ENCODE data around the gene ATP8B4. TPM values are rescaled to one million over a fixed set of nuclear protein-coding genes. Genes with fewer than 3 reads are reported as not detected.
A peak's percentile ranks its signal among the peaks of the same experiment; 100 is the strongest.

Gene ATP8B4
- polyA plus RNA-seq, 1 of the 3 experiments (the other 2 are of a cell fraction), result 0.03 TPM

DNA sequence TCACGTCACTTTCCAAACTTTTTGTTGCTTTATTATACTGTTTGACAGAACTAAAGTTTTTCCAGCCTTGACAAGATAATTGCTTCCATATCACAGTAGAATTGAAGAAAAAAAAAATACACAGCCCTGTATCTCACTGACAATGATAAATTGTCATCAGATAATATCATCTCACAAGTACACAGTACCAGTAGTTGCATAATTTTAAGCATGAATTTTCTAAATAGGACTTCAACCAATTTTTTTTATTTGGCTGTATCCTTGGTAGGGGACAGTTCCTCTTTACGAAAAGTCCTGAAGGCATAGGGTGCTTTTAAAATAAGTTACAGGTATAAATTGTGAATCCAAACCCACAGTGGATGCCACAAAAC lies 230.7 kb downstream of the ATP8B4 start:
- POLR2A ChIA-PET, result interaction anchor here (1.0 kb wide), 1 partner anchor 115 kb away, joined by 3 read pairs; no protein-coding TSS in a partner anchor
- Histone ChIP-seq H3K9me2 (no peaks in the 10 kb centered on the region), H3K27ac (ENCODE audit: low read depth in 2 of 2, low read length in 1 of 2) (peak overlapping the region in 1 of 2 experiments; percentile 83; a peak in 2 of 4 replicates), H3K79me2 (ENCODE audit: insufficient read depth) (no peaks in the 10 kb centered on the region), H3K36me3 (replicated peaks in 1 of 2; ENCODE audit: control insufficient read depth in 1 of 2, insufficient read depth in 2 of 2, low read length in 1 of 2) (no peaks in the 10 kb centered on the region), H3K9me3 (no peaks in the 10 kb centered on the region), H3K4me1 (ENCODE audit: control insufficient read depth in 1 of 2, insufficient read depth in 2 of 2, low read depth in 1 of 2, low read length in 1 of 2) (peaks cover 0 to 15% of the 10 kb centered on the region in 2 experiments; a peak in 2 of 4 replicates), H3K4me3 (ENCODE audit: low read depth in 2 of 2, low read length in 1 of 2) (no peak overlapping the region), H3K27me3 (ENCODE audit: insufficient read depth) (no peaks in the 10 kb centered on the region), H2AFZ (ENCODE audit: low read depth) (no peak overlapping the region), H3K4me2 (no peak overlapping the region), H3K9ac (no peak overlapping the region), H4K20me1 (ENCODE audit: insufficient read depth) (no peaks in the 10 kb centered on the region), H3F3A (replicated peaks; ENCODE audit: insufficient read depth) (no peaks in the 10 kb centered on the region)
- DNase-seq, result peak; percentile 9
- TF ChIP-seq GATA2 (CRISPR knock-in tag; IDR thresholded peaks at IDR 0.05) (peak; percentile 63), FOXM1 (IDR thresholded peaks at IDR 0.05; ENCODE audit: low read depth) (no peak), JUND (IDR thresholded peaks at IDR 0.05) (no peak), EP300 (IDR thresholded peaks at IDR 0.05; ENCODE audit: borderline replicate concordance in 1 of 2, low read depth in 1 of 2, low read length in 1 of 2) (peak in 1 of 2 experiments; percentile 4; a peak in 1 of 4 replicates), TCF12 (IDR thresholded peaks at IDR 0.05) (0 out of 2 replicates have a peak, but pooled peaks have one; percentile 13)
- WGBS (ENCODE audit: low lambda C conversion rate), result 39% methylated on average over 2 of the region's 2 CpGs
- CTCF ChIA-PET, result interaction anchor here (0.9 to 3.2 kb wide), 5 partner anchors 13 to 1026 kb away, joined by 3 to 24 read pairs (median 5); partner anchors contain the start of genes DTWD1 and FAM227B

DNA sequence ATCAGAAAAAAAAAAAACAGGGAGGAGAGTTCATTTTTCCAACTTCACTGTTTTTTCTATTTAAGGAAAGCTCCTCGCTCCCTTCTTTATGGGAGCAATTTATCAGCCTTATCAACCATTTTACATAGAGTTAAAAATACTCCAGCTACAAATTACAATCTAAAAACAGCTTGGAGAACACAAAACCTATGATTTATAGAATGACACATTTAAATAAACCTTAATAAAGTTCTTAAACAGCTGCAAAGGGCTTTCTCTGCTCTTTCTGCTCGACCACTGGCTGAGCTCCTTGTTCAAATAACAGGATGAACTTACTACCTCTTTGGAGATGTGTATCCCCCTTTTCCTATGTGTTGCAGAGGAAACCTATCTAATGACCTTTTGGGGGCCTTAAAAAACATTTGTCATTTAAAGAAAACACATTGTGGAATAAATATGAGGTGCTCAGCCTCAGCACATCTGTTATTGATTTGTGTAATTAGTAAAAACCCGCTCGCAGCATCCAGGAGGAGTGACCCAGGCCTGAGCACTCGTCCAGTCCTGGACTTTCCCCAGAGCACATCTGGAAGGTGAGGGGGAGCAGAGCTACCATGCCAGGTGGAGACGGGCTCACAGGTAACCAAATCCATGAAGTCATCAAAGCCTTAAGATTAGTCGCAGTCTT lies 231.2 kb downstream of the ATP8B4 start:
- DNase-seq, result peak; percentile 58
- Histone ChIP-seq H3K4me3 (ENCODE audit: low read depth in 2 of 2, low read length in 1 of 2) (no peak overlapping the region), H3K9me3 (no peaks in the 10 kb centered on the region), H3F3A (replicated peaks; ENCODE audit: insufficient read depth) (no peaks in the 10 kb centered on the region), H2AFZ (ENCODE audit: low read depth) (no peak overlapping the region), H3K9ac (no peak overlapping the region), H3K4me2 (no peak overlapping the region), H3K4me1 (ENCODE audit: control insufficient read depth in 1 of 2, insufficient read depth in 2 of 2, low read depth in 1 of 2, low read length in 1 of 2) (peaks cover 0 to 15% of the 10 kb centered on the region in 2 experiments; a peak in 2 of 4 replicates), H3K27me3 (ENCODE audit: insufficient read depth) (no peaks in the 10 kb centered on the region), H3K9me2 (no peaks in the 10 kb centered on the region), H3K27ac (ENCODE audit: low read depth in 2 of 2, low read length in 1 of 2) (peak overlapping the region in 1 of 2 experiments; percentile 83; a peak in 2 of 4 replicates), H3K36me3 (replicated peaks in 1 of 2; ENCODE audit: control insufficient read depth in 1 of 2, insufficient read depth in 2 of 2, low read length in 1 of 2) (no peaks in the 10 kb centered on the region), H3K79me2 (ENCODE audit: insufficient read depth) (no peaks in the 10 kb centered on the region), H4K20me1 (ENCODE audit: insufficient read depth) (no peaks in the 10 kb centered on the region)
- ChIA-PET CTCF (interaction anchor here (1.3 to 1.6 kb wide), 2 partner anchors 116 to 652 kb away, joined by 5 read pairs; no protein-coding TSS in a partner anchor), POLR2A (interaction anchor here (0.8 to 1.0 kb wide), 3 partner anchors 116 to 267 kb away, joined by 3 to 4 read pairs (median 3); partner anchors contain the start of genes DTWD1 and FAM227B)
- peak in 1 of 2 experiments; percentile 59; a peak in 1 of 4 replicates for TF ChIP-seq EP300 (IDR thresholded peaks at IDR 0.05; ENCODE audit: borderline replicate concordance in 1 of 2, low read depth in 1 of 2, low read length in 1 of 2)
- peak; percentile 22; the same call in 1 of the 2 replicates for TF ChIP-seq TCF12 (IDR thresholded peaks at IDR 0.05)
- TF ChIP-seq FOXM1 (IDR thresholded peaks at IDR 0.05; ENCODE audit: low read depth), result no peak
- TF ChIP-seq, protein P1, sequence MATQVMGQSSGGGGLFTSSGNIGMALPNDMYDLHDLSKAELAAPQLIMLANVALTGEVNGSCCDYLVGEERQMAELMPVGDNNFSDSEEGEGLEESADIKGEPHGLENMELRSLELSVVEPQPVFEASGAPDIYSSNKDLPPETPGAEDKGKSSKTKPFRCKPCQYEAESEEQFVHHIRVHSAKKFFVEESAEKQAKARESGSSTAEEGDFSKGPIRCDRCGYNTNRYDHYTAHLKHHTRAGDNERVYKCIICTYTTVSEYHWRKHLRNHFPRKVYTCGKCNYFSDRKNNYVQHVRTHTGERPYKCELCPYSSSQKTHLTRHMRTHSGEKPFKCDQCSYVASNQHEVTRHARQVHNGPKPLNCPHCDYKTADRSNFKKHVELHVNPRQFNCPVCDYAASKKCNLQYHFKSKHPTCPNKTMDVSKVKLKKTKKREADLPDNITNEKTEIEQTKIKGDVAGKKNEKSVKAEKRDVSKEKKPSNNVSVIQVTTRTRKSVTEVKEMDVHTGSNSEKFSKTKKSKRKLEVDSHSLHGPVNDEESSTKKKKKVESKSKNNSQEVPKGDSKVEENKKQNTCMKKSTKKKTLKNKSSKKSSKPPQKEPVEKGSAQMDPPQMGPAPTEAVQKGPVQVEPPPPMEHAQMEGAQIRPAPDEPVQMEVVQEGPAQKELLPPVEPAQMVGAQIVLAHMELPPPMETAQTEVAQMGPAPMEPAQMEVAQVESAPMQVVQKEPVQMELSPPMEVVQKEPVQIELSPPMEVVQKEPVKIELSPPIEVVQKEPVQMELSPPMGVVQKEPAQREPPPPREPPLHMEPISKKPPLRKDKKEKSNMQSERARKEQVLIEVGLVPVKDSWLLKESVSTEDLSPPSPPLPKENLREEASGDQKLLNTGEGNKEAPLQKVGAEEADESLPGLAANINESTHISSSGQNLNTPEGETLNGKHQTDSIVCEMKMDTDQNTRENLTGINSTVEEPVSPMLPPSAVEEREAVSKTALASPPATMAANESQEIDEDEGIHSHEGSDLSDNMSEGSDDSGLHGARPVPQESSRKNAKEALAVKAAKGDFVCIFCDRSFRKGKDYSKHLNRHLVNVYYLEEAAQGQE (IDR thresholded peaks at IDR 0.05; ENCODE audit: low read depth, low read length), result no peak
- TF ChIP-seq ELF1 (IDR thresholded peaks at IDR 0.05), result no peak
- TF ChIP-seq, protein P2, sequence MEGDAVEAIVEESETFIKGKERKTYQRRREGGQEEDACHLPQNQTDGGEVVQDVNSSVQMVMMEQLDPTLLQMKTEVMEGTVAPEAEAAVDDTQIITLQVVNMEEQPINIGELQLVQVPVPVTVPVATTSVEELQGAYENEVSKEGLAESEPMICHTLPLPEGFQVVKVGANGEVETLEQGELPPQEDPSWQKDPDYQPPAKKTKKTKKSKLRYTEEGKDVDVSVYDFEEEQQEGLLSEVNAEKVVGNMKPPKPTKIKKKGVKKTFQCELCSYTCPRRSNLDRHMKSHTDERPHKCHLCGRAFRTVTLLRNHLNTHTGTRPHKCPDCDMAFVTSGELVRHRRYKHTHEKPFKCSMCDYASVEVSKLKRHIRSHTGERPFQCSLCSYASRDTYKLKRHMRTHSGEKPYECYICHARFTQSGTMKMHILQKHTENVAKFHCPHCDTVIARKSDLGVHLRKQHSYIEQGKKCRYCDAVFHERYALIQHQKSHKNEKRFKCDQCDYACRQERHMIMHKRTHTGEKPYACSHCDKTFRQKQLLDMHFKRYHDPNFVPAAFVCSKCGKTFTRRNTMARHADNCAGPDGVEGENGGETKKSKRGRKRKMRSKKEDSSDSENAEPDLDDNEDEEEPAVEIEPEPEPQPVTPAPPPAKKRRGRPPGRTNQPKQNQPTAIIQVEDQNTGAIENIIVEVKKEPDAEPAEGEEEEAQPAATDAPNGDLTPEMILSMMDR (IDR thresholded peaks at IDR 0.05), result no peak
- TF ChIP-seq GATA2 (CRISPR knock-in tag; IDR thresholded peaks at IDR 0.05), result no peak
- no peak for TF ChIP-seq RCOR1 (IDR thresholded peaks at IDR 0.05; ENCODE audit: low read length)
- TF ChIP-seq TEAD4 (IDR thresholded peaks at IDR 0.05; ENCODE audit: borderline replicate concordance, insufficient read depth), result no peak
- WGBS (ENCODE audit: low lambda C conversion rate), result 29% methylated on average over 7 of the region's 7 CpGs

Measured in SK-N-SH (cell line).